GM12865 (cell line): ENCODE measurements around the gene ZNF784.
"Not testable (repeated sequence)": the region's sequence is repeated elsewhere in the genome, so short reads cannot be mapped to it uniquely, and the experiment has no call there.

Experiments
- DNase-seq: peaks from one replicate; pipeline ENCODE4 v3.0.0; 2010; ENCODE audit warnings: low read depth
- H3K4me3 ChIP-seq: 2 replicates; pipeline ENCODE4 v1.5.1; 2011; ENCODE audit warnings: mild to moderate bottlenecking, low read depth, low read length, control low read depth
- TF ChIP-seq, protein P1 (sequence below): IDR thresholded peaks from 2 replicates; pipeline ENCODE4 v1.5.1; 2011; ENCODE audit warnings: low read length, control low read depth, low read depth, inconsistent platforms; ENCODE audit not compliant: insufficient read depth; ENCODE audit errors: missing control alignments

Gene ZNF784

DNA sequence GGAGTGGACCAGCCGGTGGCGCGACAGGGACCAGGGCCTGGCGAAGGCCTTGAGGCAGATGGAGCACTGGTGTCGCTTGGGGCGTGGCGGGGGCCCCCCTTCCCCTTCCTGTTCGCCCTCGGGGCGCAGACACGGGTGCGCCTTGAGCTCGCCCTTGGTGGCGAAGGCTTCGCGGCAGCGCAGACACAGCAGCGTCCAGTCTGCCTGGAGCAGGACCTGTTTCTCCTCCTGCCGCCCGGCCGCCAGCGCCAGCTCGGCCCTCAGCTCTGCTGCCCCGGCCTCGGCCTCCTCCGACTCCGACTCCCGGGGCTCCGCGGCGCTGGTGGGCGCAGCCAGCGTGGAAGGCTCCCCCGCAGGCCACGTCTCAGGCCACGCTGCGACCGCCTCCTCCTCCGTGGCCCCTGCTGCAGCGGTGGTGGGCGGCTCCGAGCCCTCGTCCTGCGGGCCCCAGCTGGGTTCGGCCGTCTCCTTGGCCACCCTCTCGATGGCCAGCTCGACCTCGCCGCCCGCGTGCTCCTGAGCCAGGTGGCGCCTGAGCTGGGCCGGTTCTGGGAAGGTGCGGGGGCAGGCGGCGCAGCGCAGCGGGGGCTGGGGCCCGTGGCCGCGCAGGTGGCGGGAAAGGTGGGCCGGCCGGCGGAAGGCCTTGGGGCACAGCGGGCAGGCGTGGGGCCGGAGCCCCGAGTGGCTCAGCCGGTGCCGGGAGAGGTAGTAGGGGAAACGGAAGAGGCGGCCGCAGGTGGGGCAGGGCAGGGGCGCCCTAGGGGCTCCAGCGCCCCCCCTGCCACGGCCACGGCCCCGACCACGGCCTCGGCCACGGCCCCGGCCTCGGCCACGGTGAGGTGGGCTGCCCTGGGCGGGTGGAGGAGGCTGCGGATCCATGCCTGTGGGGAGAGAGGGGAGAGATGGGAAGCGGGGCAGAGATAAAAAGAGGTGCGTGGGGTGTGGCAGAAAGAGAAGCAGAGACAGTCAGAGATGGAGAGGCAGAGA is 45.3 kb downstream of the ZNF784 start:
- TF ChIP-seq, protein P1, sequence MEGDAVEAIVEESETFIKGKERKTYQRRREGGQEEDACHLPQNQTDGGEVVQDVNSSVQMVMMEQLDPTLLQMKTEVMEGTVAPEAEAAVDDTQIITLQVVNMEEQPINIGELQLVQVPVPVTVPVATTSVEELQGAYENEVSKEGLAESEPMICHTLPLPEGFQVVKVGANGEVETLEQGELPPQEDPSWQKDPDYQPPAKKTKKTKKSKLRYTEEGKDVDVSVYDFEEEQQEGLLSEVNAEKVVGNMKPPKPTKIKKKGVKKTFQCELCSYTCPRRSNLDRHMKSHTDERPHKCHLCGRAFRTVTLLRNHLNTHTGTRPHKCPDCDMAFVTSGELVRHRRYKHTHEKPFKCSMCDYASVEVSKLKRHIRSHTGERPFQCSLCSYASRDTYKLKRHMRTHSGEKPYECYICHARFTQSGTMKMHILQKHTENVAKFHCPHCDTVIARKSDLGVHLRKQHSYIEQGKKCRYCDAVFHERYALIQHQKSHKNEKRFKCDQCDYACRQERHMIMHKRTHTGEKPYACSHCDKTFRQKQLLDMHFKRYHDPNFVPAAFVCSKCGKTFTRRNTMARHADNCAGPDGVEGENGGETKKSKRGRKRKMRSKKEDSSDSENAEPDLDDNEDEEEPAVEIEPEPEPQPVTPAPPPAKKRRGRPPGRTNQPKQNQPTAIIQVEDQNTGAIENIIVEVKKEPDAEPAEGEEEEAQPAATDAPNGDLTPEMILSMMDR = no peak
- DNase-seq = no peak
- H3K4me3 ChIP-seq = no peak overlapping the region; the same call in 1 of the 2 replicates

DNA sequence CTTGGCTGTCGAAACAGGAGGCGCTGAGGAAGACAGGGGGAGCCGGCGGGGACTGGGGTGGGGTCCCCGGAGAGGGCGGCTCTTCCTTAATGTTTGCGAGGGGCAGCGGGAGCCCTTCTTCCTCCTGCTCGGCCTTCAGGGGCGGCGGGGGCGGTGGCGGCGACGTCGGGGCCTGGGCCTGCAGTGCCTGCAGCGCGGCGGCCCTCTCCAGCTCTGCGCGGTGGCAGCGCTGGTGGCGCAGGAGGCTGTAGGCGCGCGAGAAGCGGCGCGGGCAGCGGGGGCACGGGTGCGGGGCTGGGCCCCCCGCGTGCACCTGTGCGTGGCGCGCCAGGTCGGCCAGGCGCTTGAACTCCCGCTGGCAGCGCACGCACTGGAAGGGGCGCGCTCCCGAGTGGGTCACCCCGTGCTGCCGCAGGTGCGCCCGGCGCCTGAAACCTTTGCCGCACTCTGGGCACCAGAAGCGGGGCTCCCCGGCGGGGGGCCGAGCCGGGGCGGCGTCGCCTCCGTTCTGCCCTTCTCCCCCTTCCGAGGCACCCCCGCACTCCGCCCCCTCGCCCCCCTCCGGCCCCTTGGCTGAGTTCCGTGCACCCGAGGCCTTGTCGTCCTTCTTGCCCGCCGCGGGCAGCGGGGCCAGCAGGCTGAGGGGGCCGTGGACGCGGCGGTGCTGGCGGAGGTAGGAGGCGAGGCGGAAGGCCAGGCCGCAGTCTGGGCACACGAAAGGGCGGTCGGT is 46.2 kb downstream of the ZNF784 start:
- TF ChIP-seq, protein P1 = no peak
- H3K4me3 ChIP-seq = no peak overlapping the region
- DNase-seq = no peak

DNA sequence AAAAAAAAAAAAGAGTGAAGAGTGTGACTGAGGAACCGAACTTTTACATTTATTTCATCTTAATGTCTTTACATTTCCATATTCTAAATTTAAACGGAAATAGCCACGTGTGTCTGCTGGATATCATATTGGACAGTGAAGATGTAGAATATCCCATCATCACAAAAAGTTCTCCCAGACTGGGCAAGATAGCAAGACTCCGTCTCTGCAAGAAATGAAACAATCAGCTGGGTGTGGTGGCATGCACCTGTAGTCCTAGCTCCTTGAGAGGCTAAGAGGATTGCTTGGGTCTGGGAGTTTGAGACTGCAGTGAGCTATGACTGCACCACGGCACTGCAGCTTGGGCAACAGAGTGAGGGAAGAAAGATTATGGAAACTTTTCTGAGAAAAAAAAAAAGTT is 47.6 kb downstream of the ZNF784 start:
- TF ChIP-seq, protein P1 = no peak
- H3K4me3 ChIP-seq = no peak overlapping the region
- no peak for DNase-seq

DNA sequence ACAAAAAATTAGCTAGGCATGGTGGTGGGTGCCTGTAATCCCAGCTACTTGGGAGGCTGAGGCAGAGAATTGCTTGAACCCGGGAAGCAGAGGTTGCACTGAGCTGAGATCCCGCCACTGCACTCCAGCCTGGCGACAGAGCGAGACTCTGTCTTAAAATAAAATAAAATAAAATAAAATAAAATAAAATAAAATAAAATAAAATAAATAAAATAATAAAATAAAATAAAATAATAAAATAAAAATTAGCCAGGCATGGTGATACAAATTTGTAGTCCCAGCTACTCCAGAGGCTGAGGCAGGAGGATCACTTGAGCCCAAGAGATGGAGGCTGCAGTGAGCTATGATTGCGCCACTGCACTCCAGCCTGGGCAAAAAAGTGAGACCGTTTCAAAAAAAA is 50.4 kb downstream of the ZNF784 start:
- not testable (repeated sequence) for H3K4me3 ChIP-seq, DNase-seq
